LoVo (cell line): ENCODE data around the gene COX6A2.
"Not testable (repeated sequence)": the region's sequence is repeated elsewhere in the genome, so short reads cannot be mapped to it uniquely, and the experiment has no call there.

Experiments used
- DNase-seq: peaks from one replicate; pipeline ENCODE4 v3.0.0-alpha.2; 2016; ENCODE audit warnings: low spot score

Gene COX6A2

GRCh38 chr16:31438414-31438813 is 10.3 kb upstream of the COX6A2 start:
- DNase-seq, result no peak

DNA sequence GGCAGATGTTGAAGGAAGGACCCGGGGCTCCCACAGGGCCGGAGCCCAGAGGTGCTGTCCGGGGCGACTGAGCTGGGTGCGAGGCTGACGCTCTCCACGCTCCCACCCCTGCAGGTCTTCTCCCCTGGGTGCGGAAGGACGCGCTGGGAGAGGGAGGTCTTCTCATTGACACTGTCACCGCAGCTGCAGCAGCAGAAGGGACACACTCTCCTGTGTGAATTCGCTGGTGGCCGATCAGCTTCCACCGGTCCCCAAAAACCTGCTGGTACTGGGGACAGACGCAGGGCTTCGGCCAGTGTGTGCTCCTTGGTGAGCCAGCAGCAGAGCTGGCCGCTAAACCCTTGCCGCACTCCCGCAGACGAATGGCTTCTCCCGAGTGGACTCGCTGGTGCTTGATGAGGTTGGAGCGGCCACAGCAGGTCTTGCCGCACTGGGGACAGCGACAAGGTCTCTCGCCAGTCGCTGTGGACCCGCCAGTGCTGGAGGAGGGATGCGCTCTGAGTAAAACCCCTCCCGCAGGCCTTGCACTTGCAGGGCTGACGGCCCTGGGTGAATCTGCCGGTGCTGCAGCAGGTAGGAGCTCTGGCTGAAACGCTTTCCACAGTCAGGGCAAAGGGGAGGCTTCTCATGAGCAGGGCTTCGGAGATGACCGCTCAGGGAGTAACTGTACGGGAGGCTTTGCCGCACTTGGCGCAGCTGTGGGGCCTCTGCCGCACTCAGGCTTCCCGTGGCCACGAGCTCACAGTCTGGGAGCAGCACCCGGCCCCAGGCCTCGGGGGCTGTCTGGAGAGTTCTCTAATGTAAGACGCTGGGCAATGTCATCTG is 8.3 kb upstream of the COX6A2 start:
- no peak for DNase-seq

DNA sequence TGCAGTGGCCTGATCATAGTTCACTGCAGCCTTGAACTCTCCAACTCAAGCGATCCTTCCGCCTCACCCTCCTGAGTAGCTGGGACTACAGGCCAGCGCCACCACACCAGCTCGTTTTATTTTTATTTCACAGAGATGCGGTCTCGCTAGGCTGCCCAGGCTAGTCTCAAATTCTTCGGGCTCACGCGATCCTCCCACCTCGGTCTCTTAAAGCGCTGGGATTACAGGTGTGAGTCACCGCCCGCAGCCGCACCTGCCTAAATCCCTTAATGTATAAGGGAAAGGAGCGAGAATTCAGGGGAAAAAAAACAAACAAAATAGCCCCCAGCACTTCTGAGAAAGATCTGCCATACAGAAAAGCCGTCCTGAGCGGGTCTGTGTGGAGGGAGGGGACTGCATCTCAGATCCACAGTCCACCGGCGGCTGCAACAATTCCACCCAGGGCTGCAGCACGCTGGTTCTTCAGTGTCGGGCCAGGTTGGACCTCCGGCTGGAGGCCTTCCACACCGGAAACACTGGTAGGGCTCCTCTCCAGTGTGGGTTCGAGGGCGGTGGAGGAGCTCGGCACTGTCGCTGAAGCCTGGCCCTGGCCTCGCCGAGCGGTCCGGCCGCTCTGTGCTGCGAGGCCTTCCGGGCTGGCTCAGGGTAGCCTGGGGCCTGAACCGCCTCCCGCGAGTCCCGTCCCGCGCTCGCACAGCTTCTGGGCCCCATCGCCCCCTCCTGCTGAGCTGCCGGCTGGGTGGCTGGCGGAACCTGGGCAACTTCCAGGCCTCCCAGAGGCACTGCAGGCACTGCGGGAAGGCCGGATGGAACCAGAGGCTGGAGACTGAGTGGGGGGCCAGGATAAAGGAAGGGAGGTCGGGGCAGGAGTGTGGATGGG is 7.4 kb upstream of the COX6A2 start:
- peak; percentile 44 for DNase-seq

GRCh38 chr16:31430380-31431052 is 2.4 kb upstream of the COX6A2 start:
- no peak for DNase-seq

GRCh38 chr16:31429796-31430195 is 1.6 kb upstream of the COX6A2 start:
- no peak for DNase-seq

- DNase-seq, result no peak
Observed at GRCh38 chr16:31429314-31429713, 1.2 kb upstream of the COX6A2 start.

- no peak for DNase-seq
Observed at GRCh38 chr16:31428638-31429247, 583 bp upstream of the COX6A2 start.

DNA sequence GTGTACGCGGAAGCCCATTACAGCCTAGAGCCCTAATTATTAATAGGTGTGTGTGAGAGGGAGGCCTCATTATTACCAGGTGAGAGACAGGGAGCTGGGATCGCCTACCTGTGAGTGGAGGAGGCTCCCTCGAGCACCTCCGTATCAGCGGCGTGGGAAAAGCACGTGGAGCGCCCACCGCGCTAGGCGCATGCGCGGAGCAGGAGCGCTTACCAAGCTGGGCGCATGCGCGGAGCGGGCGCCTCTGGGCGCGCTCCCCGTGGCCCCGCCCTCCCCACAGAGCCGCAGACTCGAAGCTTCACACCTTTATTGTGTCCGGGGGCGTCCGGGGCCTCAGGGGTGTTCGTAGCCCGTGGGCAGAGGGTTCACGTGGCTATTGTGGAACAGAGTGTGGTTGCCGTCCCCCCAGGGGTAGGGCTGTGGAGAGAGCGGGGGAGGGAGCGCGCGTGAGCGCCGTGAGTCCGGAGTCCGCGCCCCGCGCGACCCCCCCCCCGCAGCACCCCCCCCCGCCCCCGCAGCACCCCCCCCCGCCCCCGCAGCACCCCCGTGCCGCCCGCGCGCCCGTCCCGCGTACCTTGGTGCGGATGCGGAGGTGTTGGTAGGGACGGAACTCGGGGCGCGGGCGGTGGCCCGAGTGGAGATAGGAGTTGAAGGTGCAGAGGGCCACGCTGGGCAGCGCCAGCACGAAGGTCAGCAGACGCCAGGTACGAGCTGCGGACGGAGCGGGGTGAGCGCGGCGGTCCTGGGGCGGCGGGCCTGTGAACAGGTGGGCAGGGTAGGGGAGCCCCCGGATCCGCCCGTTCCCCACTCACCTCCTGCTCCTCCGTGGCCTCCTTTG is 500 bp downstream of the COX6A2 start:
- no peak for DNase-seq

- DNase-seq, result no peak
Observed at GRCh38 chr16:31423801-31424200, 4.4 kb downstream of the COX6A2 start.

- no peak for DNase-seq
Observed at GRCh38 chr16:31423241-31423640, 4.9 kb downstream of the COX6A2 start.

DNA sequence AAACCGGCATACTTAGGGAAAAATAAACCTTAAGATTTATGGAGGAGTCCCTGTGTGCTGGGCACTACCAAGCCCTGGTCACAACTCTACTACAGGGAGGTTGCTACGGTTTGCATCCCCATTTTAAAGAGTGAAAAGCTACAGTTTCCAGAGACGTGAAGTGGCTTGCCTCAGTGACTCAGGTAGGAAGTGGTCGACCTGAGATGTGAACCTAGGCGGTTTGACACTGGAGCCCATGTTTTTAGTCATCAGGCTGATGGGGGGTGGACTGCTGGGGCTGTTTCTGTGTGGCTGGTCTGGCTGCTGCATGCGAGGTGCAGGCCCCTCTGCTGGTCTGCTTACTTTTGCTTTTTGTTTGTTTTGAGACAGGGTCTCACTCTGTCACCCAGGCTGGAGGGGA is 6.6 kb downstream of the COX6A2 start:
- no peak for DNase-seq

GRCh38 chr16:31420037-31420436 is 8.1 kb downstream of the COX6A2 start:
- DNase-seq, result no peak

DNA sequence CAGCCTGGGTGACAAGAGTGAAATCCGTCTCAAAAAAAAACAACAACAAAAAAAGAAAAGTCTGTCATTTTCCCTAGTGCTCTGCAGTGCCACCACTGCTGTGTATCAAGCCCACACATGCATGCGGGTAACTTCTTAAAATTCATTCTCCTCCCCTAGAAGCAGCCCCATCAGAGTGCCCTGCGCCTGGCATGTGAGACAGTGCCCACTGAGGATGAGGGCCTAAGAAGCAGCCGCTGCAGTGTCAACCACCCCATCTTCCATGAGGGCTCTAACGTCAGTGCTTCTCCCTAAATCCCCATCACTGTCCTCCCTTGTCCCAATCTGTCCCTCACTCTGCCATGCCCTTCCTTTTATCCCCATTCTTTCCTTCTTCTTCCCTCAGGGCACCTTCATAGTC is 10.2 kb downstream of the COX6A2 start:
- no peak for DNase-seq

DNA sequence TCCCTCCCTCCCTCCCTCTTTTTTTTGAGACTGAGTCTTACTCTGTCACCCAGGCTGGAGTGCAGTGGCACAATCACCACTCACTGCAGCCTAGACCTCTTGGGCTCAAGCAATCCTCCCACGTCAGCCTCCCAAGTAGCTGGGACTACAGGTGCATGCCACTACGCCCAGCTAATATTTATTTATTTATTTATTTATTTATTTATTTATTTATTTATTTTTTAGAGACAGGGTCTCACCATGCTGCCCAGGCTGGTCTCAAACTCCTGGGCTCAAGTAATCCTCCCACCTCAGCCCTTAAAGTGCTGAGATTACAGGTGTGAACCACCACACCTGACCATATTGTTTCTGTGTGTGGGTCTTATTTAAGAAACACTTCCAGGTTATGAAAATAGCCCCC is 11.1 kb downstream of the COX6A2 start:
- not testable (repeated sequence) for DNase-seq

DNA sequence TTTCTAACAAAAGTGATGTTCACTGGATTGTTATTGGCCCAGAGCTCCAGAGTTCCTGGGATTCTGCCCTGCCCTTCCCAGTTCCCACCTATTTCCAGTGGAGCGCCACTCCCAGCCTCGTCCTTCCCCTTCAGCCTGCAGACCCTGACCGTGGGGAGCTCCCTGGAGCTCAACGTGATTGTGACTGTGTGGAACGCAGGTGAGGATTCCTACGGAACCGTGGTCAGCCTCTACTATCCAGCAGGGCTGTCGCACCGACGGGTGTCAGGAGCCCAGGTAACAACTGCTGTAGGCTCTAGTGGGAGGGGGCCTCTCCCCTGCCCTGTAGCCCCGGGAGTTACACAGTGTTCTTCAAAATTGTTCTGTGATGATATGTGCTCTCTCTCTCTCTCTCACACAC is 11.8 kb downstream of the COX6A2 start:
- DNase-seq, result no peak

DNA sequence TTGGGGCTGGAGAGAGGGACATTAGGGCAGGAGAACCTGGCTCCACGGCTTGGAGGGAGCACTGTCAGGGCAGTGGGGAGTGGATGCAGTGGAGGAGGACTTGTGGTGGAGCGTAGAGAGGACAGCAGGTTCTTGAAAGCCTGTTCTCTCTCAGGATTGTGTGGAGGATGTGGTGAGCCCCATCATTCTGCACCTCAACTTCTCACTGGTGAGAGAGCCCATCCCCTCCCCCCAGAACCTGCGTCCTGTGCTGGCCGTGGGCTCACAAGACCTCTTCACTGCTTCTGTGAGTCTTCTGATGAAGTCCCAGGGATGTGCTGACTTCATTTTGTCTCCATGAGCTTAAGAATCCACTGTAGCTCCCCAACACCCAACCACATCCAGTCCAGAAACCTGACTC is 13.5 kb downstream of the COX6A2 start:
- DNase-seq, result no peak

DNA sequence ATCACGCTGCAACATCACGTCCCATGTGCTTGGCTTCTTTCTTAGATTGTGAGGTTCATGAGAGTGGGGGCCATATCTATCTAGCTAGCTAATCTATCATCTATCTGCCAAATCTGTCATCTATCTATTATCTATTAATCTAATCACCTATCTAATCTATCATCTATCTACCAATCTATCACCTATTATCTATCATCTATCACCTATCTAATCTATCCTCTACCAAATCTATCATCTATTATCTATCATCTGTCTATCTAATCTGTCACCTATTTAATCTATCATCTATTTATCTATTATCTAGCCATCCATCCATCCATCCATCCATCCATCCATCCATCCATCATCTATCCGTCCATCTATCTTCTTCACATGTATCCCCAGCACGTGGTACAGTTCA is 14.2 kb downstream of the COX6A2 start:
- DNase-seq, result no peak

DNA sequence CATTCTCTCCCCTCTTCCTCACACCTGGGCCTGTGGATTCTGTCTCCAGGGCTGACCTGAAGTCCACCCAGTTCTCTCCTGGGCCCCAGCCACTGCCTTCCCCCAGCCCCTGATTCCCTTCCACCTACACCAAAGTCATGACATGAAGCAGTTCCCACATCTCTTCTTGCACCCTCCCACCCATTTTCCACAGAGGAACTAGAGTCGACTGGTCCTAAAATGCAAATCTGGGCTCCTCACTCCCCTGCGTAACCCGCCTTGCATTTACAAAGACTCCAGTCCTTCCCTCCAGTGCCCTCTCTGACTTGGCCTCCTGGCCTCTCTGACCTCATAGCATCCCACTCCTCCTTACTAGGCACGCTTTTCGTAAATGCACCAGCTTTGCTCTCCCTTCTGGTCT is 14.8 kb downstream of the COX6A2 start:
- DNase-seq, result no peak

- DNase-seq, result no peak
Observed at GRCh38 chr16:31412750-31413149, 15.4 kb downstream of the COX6A2 start.

DNA sequence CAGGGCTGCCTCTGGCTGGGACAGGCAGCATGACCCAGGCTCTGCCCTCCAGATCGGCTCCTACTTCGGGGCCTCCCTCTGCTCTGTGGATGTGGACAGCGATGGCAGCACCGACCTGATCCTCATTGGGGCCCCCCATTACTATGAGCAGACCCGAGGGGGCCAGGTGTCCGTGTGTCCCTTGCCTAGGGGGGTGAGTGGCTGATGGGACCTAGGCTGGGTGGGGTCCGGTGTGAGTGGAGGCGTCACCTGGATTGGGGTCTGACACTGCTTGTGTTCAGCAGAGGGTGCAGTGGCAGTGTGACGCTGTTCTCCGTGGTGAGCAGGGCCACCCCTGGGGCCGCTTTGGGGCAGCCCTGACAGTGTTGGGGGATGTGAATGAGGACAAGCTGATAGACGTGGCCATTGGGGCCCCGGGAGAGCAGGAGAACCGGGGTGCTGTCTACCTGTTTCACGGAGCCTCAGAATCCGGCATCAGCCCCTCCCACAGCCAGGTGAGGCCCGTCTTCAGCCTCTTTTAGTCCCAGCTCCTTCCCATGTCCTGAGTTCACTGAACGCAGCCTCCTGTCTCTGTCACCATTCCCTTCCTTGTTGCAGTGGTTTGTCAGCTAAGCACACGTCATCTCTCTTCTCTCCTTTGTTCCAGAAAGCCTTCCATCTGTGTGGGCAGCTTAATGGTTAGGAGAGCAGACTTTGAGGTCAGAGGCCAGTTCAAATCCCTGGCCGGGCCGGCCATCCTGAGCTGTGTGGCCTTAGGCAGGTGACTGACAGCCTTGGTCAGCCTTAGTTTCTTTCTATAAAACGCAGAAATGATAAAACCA is 16.9 kb downstream of the COX6A2 start:
- no peak for DNase-seq
